ENCODE results near the gene ELP5.
A peak's percentile ranks its signal among the peaks of the same experiment; 100 is the strongest.

ELP5 gene

GRCh38 chr17:7258731-7259554 lies 6.9 kb downstream of the ELP5 start:
- DNase-seq, result no peak

GRCh38 chr17:7259555-7259889 lies 7.5 kb downstream of the ELP5 start:
- DNase-seq, result no peak

- no peak for DNase-seq
Observed at GRCh38 chr17:7260151-7260550, 8.1 kb downstream of the ELP5 start.

GRCh38 chr17:7260651-7261378 lies 8.8 kb downstream of the ELP5 start:
- DNase-seq, result no peak

GRCh38 chr17:7261379-7262191 lies 9.6 kb downstream of the ELP5 start:
- peak; percentile 33 for DNase-seq

GRCh38 chr17:7262192-7262934 lies 10.3 kb downstream of the ELP5 start, which contains the start of gene CLDN7:
CLDN7 (minus strand) TSS chr17:7262478; CDS start chr17:7262043, 435 bp downstream.
- no peak for DNase-seq

GRCh38 chr17:7262935-7263800 lies 11.2 kb downstream of the ELP5 start:
- DNase-seq, result no peak

GRCh38 chr17:7263801-7264078 lies 11.7 kb downstream of the ELP5 start:
- no peak for DNase-seq

- DNase-seq, result no peak
Observed at GRCh38 chr17:7266784-7267183, 14.8 kb downstream of the ELP5 start.

- DNase-seq, result no peak
Observed at GRCh38 chr17:7279448-7279847, 27.4 kb downstream of the ELP5 start.

GRCh38 chr17:7280519-7281073 lies 28.6 kb downstream of the ELP5 start:
- DNase-seq, result peak; percentile 86

GRCh38 chr17:7281074-7281952 lies 29.3 kb downstream of the ELP5 start, which contains the start of gene SLC2A4:
SLC2A4 (plus strand) TSS chr17:7281718; CDS start chr17:7281935, 217 bp downstream.
- peak; percentile 93 for DNase-seq

GRCh38 chr17:7281953-7282751 lies 30.1 kb downstream of the ELP5 start:
- DNase-seq, result no peak

GRCh38 chr17:7282752-7283321 lies 30.8 kb downstream of the ELP5 start:
- DNase-seq, result no peak

GRCh38 chr17:7283471-7284216 lies 31.6 kb downstream of the ELP5 start:
- DNase-seq, result no peak

GRCh38 chr17:7284911-7285310 lies 32.9 kb downstream of the ELP5 start:
- no peak for DNase-seq

GRCh38 chr17:7285679-7286078 lies 33.7 kb downstream of the ELP5 start:
- no peak for DNase-seq

GRCh38 chr17:7289256-7290032 lies 37.4 kb downstream of the ELP5 start:
- DNase-seq, result no peak

All from activated naive CD4-positive, alpha-beta T cell treated with anti-CD3 and anti-CD28 coated beads, Interleukin-2, amount 50 U/mL, for 16 hours (primary cell).